Skeletal muscle tissue (tissue), 4 donors: ENCODE results near the gene NCKAP5. TPM values are rescaled to one million over a fixed set of nuclear protein-coding genes. Genes with fewer than 3 reads are reported as not detected.

Experiments
- H3K27ac ChIP-seq: one replicate; pipeline ENCODE4 v1.7.0; 2013; ENCODE audit warnings: mild to moderate bottlenecking, low read depth, low read length, inconsistent platforms
- H3K27me3 ChIP-seq, 3 donors: one replicate each; pipeline ENCODE4 v1.7.0; 2013; ENCODE audit warnings: low read length in 3 of 3; ENCODE audit not compliant: control insufficient read depth in 3 of 3, insufficient read depth in 3 of 3
- H3K36me3 ChIP-seq, 3 donors: one replicate each; pipeline ENCODE4 v1.7.0; 2013; ENCODE audit warnings: low read length in 3 of 3; ENCODE audit not compliant: control insufficient read depth in 3 of 3, insufficient read depth in 3 of 3
- H3K4me1 ChIP-seq, 3 donors: one replicate each; pipeline ENCODE4 v1.7.0; 2013; ENCODE audit warnings: low read length in 3 of 3, mild to moderate bottlenecking in 3 of 3; ENCODE audit not compliant: control insufficient read depth in 3 of 3, insufficient read depth in 3 of 3
- H3K4me3 ChIP-seq, 3 donors: one replicate each; pipeline ENCODE4 v1.7.0; 2013; ENCODE audit warnings: low read length in 3 of 3
- H3K9ac ChIP-seq, 3 donors: one replicate each; pipeline ENCODE4 v1.7.0; 2013; ENCODE audit warnings: low read length in 3 of 3, mild to moderate bottlenecking in 3 of 3, moderate library complexity in 2 of 3, low read depth in 1 of 3
- H3K9me3 ChIP-seq, 3 donors: one replicate each; pipeline ENCODE4 v1.7.0; 2013; ENCODE audit warnings: low read length in 3 of 3; ENCODE audit not compliant: control insufficient read depth in 3 of 3
- total RNA-seq: library from RNA; depleted of rRNA; stranded (reverse); fragments of >200 nt; gene quantifications from one replicate; pipeline ENCODE4 v1.2.3, GENCODE V29; 2014
- donor health status: Osteomylitis.

NCKAP5 gene
- total RNA-seq, 1 donor from 2014 or later: 5.7 TPM

- no peak overlapping the region for H3K9ac ChIP-seq
- no peaks in the 10 kb centered on the region for H3K9me3 ChIP-seq
- H3K4me1 ChIP-seq: no peaks in the 10 kb centered on the region
- H3K4me3 ChIP-seq: no peak overlapping the region
- no peak overlapping the region for H3K27ac ChIP-seq
- H3K27me3 ChIP-seq: no peaks in the 10 kb centered on the region
- H3K36me3 ChIP-seq: no peaks in the 10 kb centered on the region
These were observed 787.6 kb downstream of the NCKAP5 start for GRCh38 chr2:132780651-132781050.

- Histone ChIP-seq H3K4me3 (no peak overlapping the region), H3K27me3 (no peaks in the 10 kb centered on the region), H3K27ac (no peak overlapping the region), H3K36me3 (no peaks in the 10 kb centered on the region), H3K9ac (no peak overlapping the region), H3K9me3 (no peaks in the 10 kb centered on the region), H3K4me1 (no peaks in the 10 kb centered on the region)
These were observed 789.0 kb downstream of the NCKAP5 start for GRCh38 chr2:132779206-132779721.

- H3K4me3 ChIP-seq: no peak overlapping the region
These were observed 792.0 kb downstream of the NCKAP5 start for GRCh38 chr2:132776287-132776686.

GRCh38 chr2:132774189-132774588, 794.1 kb downstream of the NCKAP5 start:
- Histone ChIP-seq H3K9ac (no peak overlapping the region), H3K4me3 (no peak overlapping the region), H3K36me3 (no peaks in the 10 kb centered on the region), H3K27ac (no peak overlapping the region), H3K27me3 (no peaks in the 10 kb centered on the region), H3K9me3 (no peaks in the 10 kb centered on the region), H3K4me1 (no peaks in the 10 kb centered on the region)

More at GRCh38 chr2:132776287-132776686, 792.0 kb downstream of the NCKAP5 start:
- H3K9me3 ChIP-seq: no peaks in the 10 kb centered on the region
- no peaks in the 10 kb centered on the region for H3K36me3 ChIP-seq
- no peak overlapping the region for H3K27ac ChIP-seq
- no peak overlapping the region for H3K9ac ChIP-seq
- H3K4me1 ChIP-seq: no peaks in the 10 kb centered on the region
- H3K27me3 ChIP-seq: no peaks in the 10 kb centered on the region

GRCh38 chr2:132773331-132773730, 794.9 kb downstream of the NCKAP5 start:
- Histone ChIP-seq H3K9ac (no peak overlapping the region), H3K36me3 (no peaks in the 10 kb centered on the region), H3K4me1 (no peaks in the 10 kb centered on the region), H3K27ac (no peak overlapping the region), H3K4me3 (no peak overlapping the region), H3K9me3 (no peaks in the 10 kb centered on the region), H3K27me3 (no peaks in the 10 kb centered on the region)

GRCh38 chr2:132772340-132772739, 795.9 kb downstream of the NCKAP5 start:
- Histone ChIP-seq H3K36me3 (no peaks in the 10 kb centered on the region), H3K9ac (no peak overlapping the region), H3K4me1 (no peaks in the 10 kb centered on the region), H3K27ac (no peak overlapping the region), H3K9me3 (no peaks in the 10 kb centered on the region), H3K27me3 (no peaks in the 10 kb centered on the region), H3K4me3 (no peak overlapping the region)

- Histone ChIP-seq H3K4me3 (no peak overlapping the region), H3K27ac (no peak overlapping the region), H3K4me1 (no peaks in the 10 kb centered on the region), H3K9me3 (no peaks in the 10 kb centered on the region), H3K36me3 (no peaks in the 10 kb centered on the region), H3K27me3 (no peaks in the 10 kb centered on the region), H3K9ac (no peak overlapping the region)
These were observed 801.7 kb downstream of the NCKAP5 start for GRCh38 chr2:132766573-132766972.

GRCh38 chr2:132761437-132761836, 806.8 kb downstream of the NCKAP5 start:
- H3K4me3 ChIP-seq: no peak overlapping the region
- peaks cover 0 to 2% (median 0%) of the 10 kb centered on the region in 3 donors for H3K9me3 ChIP-seq
- no peaks in the 10 kb centered on the region for H3K36me3 ChIP-seq
- no peaks in the 10 kb centered on the region for H3K27me3 ChIP-seq
- H3K9ac ChIP-seq: no peak overlapping the region
- H3K27ac ChIP-seq: no peak overlapping the region
- no peaks in the 10 kb centered on the region for H3K4me1 ChIP-seq

- Histone ChIP-seq H3K27me3 (no peaks in the 10 kb centered on the region), H3K9ac (no peak overlapping the region), H3K4me1 (no peaks in the 10 kb centered on the region), H3K27ac (no peak overlapping the region), H3K9me3 (peaks cover 0 to 2% (median 0%) of the 10 kb centered on the region in 3 donors), H3K36me3 (no peaks in the 10 kb centered on the region), H3K4me3 (no peak overlapping the region)
These were observed 807.3 kb downstream of the NCKAP5 start for GRCh38 chr2:132760971-132761370.

GRCh38 chr2:132760405-132760804, 807.9 kb downstream of the NCKAP5 start:
- H3K36me3 ChIP-seq: no peaks in the 10 kb centered on the region
- no peaks in the 10 kb centered on the region for H3K4me1 ChIP-seq
- no peaks in the 10 kb centered on the region for H3K27me3 ChIP-seq
- H3K27ac ChIP-seq: no peak overlapping the region
- no peak overlapping the region for H3K4me3 ChIP-seq
- H3K9me3 ChIP-seq: peaks cover 0 to 2% (median 0%) of the 10 kb centered on the region in 3 donors
- H3K9ac ChIP-seq: no peak overlapping the region
